Neural cell (in vitro differentiated cells): Measurements from ENCODE around the gene FBN1.

Source experiments
- POLR2AphosphoS5 ChIP-seq: IDR thresholded peaks from 2 replicates; pipeline ENCODE4 v1.6.1; 2012
- RAD21 ChIP-seq: fragments of 450-650 bp; conservative IDR thresholded peaks from 2 replicates; pipeline ENCODE4 v1.6.1; 2014; ENCODE audit warnings: antibody characterized with exemption, mild to moderate bottlenecking, moderate library complexity
- TF ChIP-seq, protein P1 (sequence below): fragments of 450-650 bp; IDR thresholded peaks from 2 replicates; pipeline ENCODE4 v1.5.1; 2014; ENCODE audit warnings: antibody characterized with exemption, mild to moderate bottlenecking, moderate library complexity; ENCODE audit not compliant: poor library complexity, severe bottlenecking

DNA sequence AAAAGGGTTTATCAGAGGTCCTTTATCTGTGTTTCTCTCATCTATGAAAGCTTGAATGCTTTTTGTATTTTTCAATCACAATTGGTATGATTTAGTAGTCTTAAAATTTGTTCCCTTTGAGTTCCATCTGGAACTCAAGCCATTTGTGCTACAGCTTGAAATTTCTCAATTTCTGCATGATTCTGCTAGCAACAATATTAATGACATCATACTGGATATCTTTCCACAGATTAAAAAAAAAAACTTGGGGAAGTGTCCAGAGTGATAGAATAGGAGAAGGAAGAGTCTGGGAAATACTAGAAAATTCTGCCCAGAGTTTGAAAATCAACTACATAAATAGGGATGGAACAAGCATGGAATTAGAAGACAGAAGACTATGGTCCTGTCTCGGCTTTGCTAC lies 9.3 kb upstream of the FBN1 start:
- TF ChIP-seq, protein P1, sequence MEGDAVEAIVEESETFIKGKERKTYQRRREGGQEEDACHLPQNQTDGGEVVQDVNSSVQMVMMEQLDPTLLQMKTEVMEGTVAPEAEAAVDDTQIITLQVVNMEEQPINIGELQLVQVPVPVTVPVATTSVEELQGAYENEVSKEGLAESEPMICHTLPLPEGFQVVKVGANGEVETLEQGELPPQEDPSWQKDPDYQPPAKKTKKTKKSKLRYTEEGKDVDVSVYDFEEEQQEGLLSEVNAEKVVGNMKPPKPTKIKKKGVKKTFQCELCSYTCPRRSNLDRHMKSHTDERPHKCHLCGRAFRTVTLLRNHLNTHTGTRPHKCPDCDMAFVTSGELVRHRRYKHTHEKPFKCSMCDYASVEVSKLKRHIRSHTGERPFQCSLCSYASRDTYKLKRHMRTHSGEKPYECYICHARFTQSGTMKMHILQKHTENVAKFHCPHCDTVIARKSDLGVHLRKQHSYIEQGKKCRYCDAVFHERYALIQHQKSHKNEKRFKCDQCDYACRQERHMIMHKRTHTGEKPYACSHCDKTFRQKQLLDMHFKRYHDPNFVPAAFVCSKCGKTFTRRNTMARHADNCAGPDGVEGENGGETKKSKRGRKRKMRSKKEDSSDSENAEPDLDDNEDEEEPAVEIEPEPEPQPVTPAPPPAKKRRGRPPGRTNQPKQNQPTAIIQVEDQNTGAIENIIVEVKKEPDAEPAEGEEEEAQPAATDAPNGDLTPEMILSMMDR: no peak
- TF ChIP-seq POLR2AphosphoS5: no peak
- TF ChIP-seq RAD21: no peak
